Body of pancreas (tissue), 4 donors: Measurements from ENCODE around the gene ROBO2. TPM values are rescaled to one million over a fixed set of nuclear protein-coding genes. Genes with fewer than 3 reads are reported as not detected.

Source experiments
- ATAC-seq: fragments of 150-250 bp; one replicate; pipeline ENCODE4 v1.9.1; 2016
- DNase-seq, 4 donors: peaks; one replicate each; pipeline ENCODE4 v3.0.0-alpha.2; 2019
- H3K27ac ChIP-seq, 4 donors: fragments of 200-600 bp; sonication (generic); 1 replicate in 3 of 4; 2 replicates in 1 of 4; pipeline versions ENCODE4 v1.5.1 to v1.6.1; 2016 to 2019; ENCODE audit warnings: mild to moderate bottlenecking in 1 of 4, mixed read lengths in 1 of 4, moderate library complexity in 1 of 4
- H3K27me3 ChIP-seq, 2 donors: fragments of 200-600 bp; sonication (generic); one replicate each; pipeline ENCODE4 v1.6.0; 2016; ENCODE audit warnings: mild to moderate bottlenecking in 1 of 2
- H3K36me3 ChIP-seq, 2 donors: fragments of 200-600 bp; sonication (generic); replicated peaks in 1 of 2; 2 replicates each; pipeline ENCODE4 v1.5.1; 2016; ENCODE audit warnings: low read depth in 2 of 2; ENCODE audit not compliant: insufficient read depth in 1 of 2
- H3K4me1 ChIP-seq: fragments of 200-600 bp; sonication (generic); one replicate; pipeline ENCODE4 v1.6.0; 2016
- H3K4me3 ChIP-seq, 2 donors: fragments of 200-600 bp; sonication (generic); 1 replicate in 1 of 2; 2 replicates in 1 of 2; pipeline ENCODE4 v1.5.1; 2016 to 2019
- H3K9me3 ChIP-seq, 3 donors: fragments of 200-600 bp; sonication (generic); 1 replicate in 2 of 3; 2 replicates in 1 of 3; pipeline ENCODE4 v1.5.1; 2016
- CTCF ChIP-seq, 7 experiments: fragments of 450-650 bp in 4 of 7; fragments of 200-600 bp in 3 of 7; sonication (generic) in 3 of 7; IDR thresholded peaks; one replicate each; pipeline ENCODE4 v1.5.1; 2016 to 2019; ENCODE audit warnings: antibody characterized with exemption in 7 of 7
- POLR2A ChIP-seq, 3 donors: fragments of 450-650 bp; IDR thresholded peaks; one replicate each; pipeline ENCODE4 v1.6.1; 2016; ENCODE audit warnings: antibody characterized with exemption in 3 of 3, mild to moderate bottlenecking in 2 of 3
- WGBS, 2 donors: methylation state at CpG; one replicate each; pipeline ENCODE4 v1.1.5; 2017; 5-methylcytosine and 5-hydroxymethylcytosine counted together
- intact Hi-C: fragments of 100-400 bp; cut with DNase I; formaldehyde crosslinking; loops from one replicate; pipeline ENCODE4 v1.15.1; 2023
- total RNA-seq, 2 donors: library from RNA; depleted of rRNA; stranded (reverse); fragments of >200 nt; gene quantifications; one replicate each; pipeline ENCODE4 v1.1.0, GENCODE V29; 2016

The ROBO2 gene
- total RNA-seq, 2 donors from 2014 or later: 1.3 to 3.0 TPM

GRCh38 chr3:77052733-77053670 lies 13.1 kb downstream of the ROBO2 start:
- peaks cover 12% of the 10 kb centered on the region for H3K4me1 ChIP-seq
- TF ChIP-seq POLR2A (IDR thresholded peaks at IDR 0.05): no peak
- no peak for TF ChIP-seq CTCF (IDR thresholded peaks at IDR 0.05)
- DNase-seq (no peak), ATAC-seq (no peak)
- no peaks in the 10 kb centered on the region for H3K27me3 ChIP-seq
- 8 to 12% methylated on average over 2 of the region's 2 CpGs for WGBS, 2 donors
- no peaks in the 10 kb centered on the region for H3K9me3 ChIP-seq
- H3K36me3 ChIP-seq: no peaks in the 10 kb centered on the region
- no peak overlapping the region for H3K27ac ChIP-seq
- intact Hi-C loops: no loop called here
- H3K4me3 ChIP-seq: no peak overlapping the region

GRCh38 chr3:77053795-77054194 lies 13.9 kb downstream of the ROBO2 start:
- 68 to 76% methylated on average over 2 of the region's 2 CpGs for WGBS, 2 donors
- no peaks in the 10 kb centered on the region for H3K27me3 ChIP-seq
- no peak for ATAC-seq
- H3K27ac ChIP-seq: no peak overlapping the region
- H3K36me3 ChIP-seq: no peaks in the 10 kb centered on the region
- no peak overlapping the region for H3K4me3 ChIP-seq
- H3K9me3 ChIP-seq: no peaks in the 10 kb centered on the region
- no peak for DNase-seq
- TF ChIP-seq CTCF (IDR thresholded peaks at IDR 0.05): no peak
- TF ChIP-seq POLR2A (IDR thresholded peaks at IDR 0.05): no peak
- H3K4me1 ChIP-seq: peaks cover 12% of the 10 kb centered on the region
- intact Hi-C loops: no loop called here

GRCh38 chr3:77055841-77056341 lies 16.0 kb downstream of the ROBO2 start:
- Histone ChIP-seq H3K9me3 (no peaks in the 10 kb centered on the region), H3K36me3 (no peaks in the 10 kb centered on the region), H3K27ac (no peak overlapping the region), H3K4me1 (peaks cover 12% of the 10 kb centered on the region), H3K27me3 (no peaks in the 10 kb centered on the region), H3K4me3 (no peak overlapping the region)
- DNase-seq: no peak
- WGBS, 2 donors: 74 to 78% methylated on average over 4 of the region's 4 CpGs
- intact Hi-C loops: no loop called here
- ATAC-seq: no peak
- TF ChIP-seq CTCF (IDR thresholded peaks at IDR 0.05) (no peak), POLR2A (IDR thresholded peaks at IDR 0.05) (no peak)

GRCh38 chr3:77059354-77059753 lies 19.5 kb downstream of the ROBO2 start:
- intact Hi-C loops: no loop called here
- H3K9me3 ChIP-seq: peaks cover 0 to 4% (median 4%) of the 10 kb centered on the region in 3 donors
- H3K27ac ChIP-seq: no peak overlapping the region
- H3K27me3 ChIP-seq: no peaks in the 10 kb centered on the region
- no peak overlapping the region for H3K4me3 ChIP-seq
- DNase-seq (no peak), ATAC-seq (no peak)
- no peaks in the 10 kb centered on the region for H3K4me1 ChIP-seq
- no peaks in the 10 kb centered on the region for H3K36me3 ChIP-seq
- no peak for TF ChIP-seq POLR2A (IDR thresholded peaks at IDR 0.05)
- no peak for TF ChIP-seq CTCF (IDR thresholded peaks at IDR 0.05)
- WGBS, 2 donors: 88 to 94% methylated on average over 1 of the region's 1 CpG
